Stimulated activated CD8-positive, alpha-beta memory T cell treated with anti-CD3 and anti-CD28 coated beads, Interleukin-12 subunit alpha, Interleukin-12 subunit beta, amount 100 ng/mL, for 24 hours (primary cell): ENCODE data around the gene FHOD3.
"Not testable (repeated sequence)": the region's sequence is repeated elsewhere in the genome, so short reads cannot be mapped to it uniquely, and the experiment has no call there.

Experiments used
- DNase-seq: peaks from one replicate; pipeline ENCODE4 v3.0.0-alpha.2; 2020; ENCODE audit errors: extremely low read depth

FHOD3 gene

GRCh38 chr18:36782710-36783109 is 485.2 kb downstream of the FHOD3 start:
- DNase-seq = no peak

GRCh38 chr18:36783792-36784191 is 486.3 kb downstream of the FHOD3 start:
- no peak for DNase-seq

GRCh38 chr18:36786686-36787085 is 489.2 kb downstream of the FHOD3 start:
- no peak for DNase-seq

- DNase-seq = no peak
These were observed 495.2 kb downstream of the FHOD3 start for GRCh38 chr18:36792634-36793283.

- DNase-seq = no peak
These were observed 501.4 kb downstream of the FHOD3 start for GRCh38 chr18:36798738-36799473.

GRCh38 chr18:36805105-36805504 is 507.6 kb downstream of the FHOD3 start:
- no peak for DNase-seq

- DNase-seq = no peak
These were observed 511.2 kb downstream of the FHOD3 start for GRCh38 chr18:36808681-36809080.

- DNase-seq = no peak
These were observed 512.3 kb downstream of the FHOD3 start for GRCh38 chr18:36809590-36810381.

- no peak for DNase-seq
These were observed 513.9 kb downstream of the FHOD3 start for GRCh38 chr18:36811430-36811829.

GRCh38 chr18:36811955-36812354 is 514.4 kb downstream of the FHOD3 start:
- DNase-seq = no peak

- DNase-seq = no peak
These were observed 515.2 kb downstream of the FHOD3 start for GRCh38 chr18:36812678-36813077.

- DNase-seq = no peak
These were observed 515.7 kb downstream of the FHOD3 start for GRCh38 chr18:36813101-36813775.

- no peak for DNase-seq
These were observed 516.3 kb downstream of the FHOD3 start for GRCh38 chr18:36813824-36814223.

- DNase-seq = no peak
These were observed 517.5 kb downstream of the FHOD3 start for GRCh38 chr18:36814994-36815393.

GRCh38 chr18:36816096-36816495 is 518.6 kb downstream of the FHOD3 start:
- DNase-seq = not testable (repeated sequence)

- DNase-seq = no peak
These were observed 519.5 kb downstream of the FHOD3 start for GRCh38 chr18:36817039-36817438.

GRCh38 chr18:36818652-36819051 is 521.1 kb downstream of the FHOD3 start:
- DNase-seq = no peak

- DNase-seq = no peak
These were observed 522.1 kb downstream of the FHOD3 start for GRCh38 chr18:36819621-36820020.

- DNase-seq = no peak
These were observed 524.2 kb downstream of the FHOD3 start for GRCh38 chr18:36821681-36822080.

- DNase-seq = no peak
These were observed 528.0 kb downstream of the FHOD3 start for GRCh38 chr18:36825526-36825925.

GRCh38 chr18:36826556-36826955 is 529.0 kb downstream of the FHOD3 start:
- no peak for DNase-seq

- no peak for DNase-seq
These were observed 530.7 kb downstream of the FHOD3 start for GRCh38 chr18:36828157-36828629.
